GM19324 (cell line): ENCODE results near the gene SLC25A21.
"Not testable (repeated sequence)": the region's sequence is repeated elsewhere in the genome, so short reads cannot be mapped to it uniquely, and the experiment has no call there.

Experiments used
- ATAC-seq: cut with Tn5 transposase; IDR thresholded peaks from one replicate; pipeline ENCODE4 v1.9.1; 2021; ENCODE audit warnings: mild to moderate bottlenecking, moderate library complexity; ENCODE audit not compliant: unreplicated experiment, low FRiP score

The SLC25A21 gene

GRCh38 chr14:37187294-37187693 is 14.9 kb upstream of the SLC25A21 start:
- ATAC-seq, result no peak

DNA sequence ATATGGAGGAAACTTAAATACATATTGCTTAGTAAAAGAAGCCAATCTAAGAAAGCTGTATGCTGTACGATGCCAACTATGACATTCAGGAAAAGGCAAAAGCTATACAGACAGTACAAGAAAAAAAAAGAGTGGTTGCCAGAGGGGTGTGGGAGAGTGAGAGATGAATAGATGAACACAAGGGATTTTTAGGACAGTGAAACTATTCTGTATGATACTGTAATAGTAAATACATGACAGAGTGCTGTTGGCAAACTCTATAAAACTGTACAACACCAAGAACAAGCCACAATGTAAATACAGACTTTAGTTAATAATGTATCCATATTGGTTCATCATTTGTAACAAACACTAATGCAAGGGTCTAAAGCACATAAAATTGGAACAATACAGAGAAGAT is 14.5 kb upstream of the SLC25A21 start:
- ATAC-seq, result no peak

DNA sequence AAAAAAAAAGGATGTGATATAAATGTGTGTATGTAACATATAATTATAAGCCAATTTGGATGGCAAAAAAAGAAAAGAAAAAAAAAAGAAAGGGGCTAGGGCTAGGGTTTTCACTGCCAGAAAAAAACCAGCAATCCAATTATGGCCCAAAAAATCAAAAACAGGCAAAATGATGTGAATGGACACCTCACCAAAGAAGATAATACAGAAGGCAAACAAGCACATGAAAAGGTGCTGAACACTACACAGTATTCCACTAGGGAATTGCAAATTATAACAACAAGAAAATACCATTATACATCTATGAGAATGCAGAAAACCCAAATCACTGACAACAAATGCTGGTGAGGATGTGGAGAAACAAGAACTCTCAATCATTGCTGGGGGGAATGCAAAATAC is 13.3 kb upstream of the SLC25A21 start:
- no peak for ATAC-seq

- not testable (repeated sequence) for ATAC-seq
Measured at GRCh38 chr14:37184520-37184919, 12.1 kb upstream of the SLC25A21 start.

GRCh38 chr14:37181441-37181840 is 9.0 kb upstream of the SLC25A21 start:
- no peak for ATAC-seq

- not testable (repeated sequence) for ATAC-seq
Measured at GRCh38 chr14:37180886-37181285, 8.5 kb upstream of the SLC25A21 start.

GRCh38 chr14:37179896-37180502 is 7.6 kb upstream of the SLC25A21 start:
- ATAC-seq, result no peak

GRCh38 chr14:37172936-37173614 is 669 bp upstream of the SLC25A21 start:
- no peak for ATAC-seq

- ATAC-seq, result no peak
Measured at GRCh38 chr14:37171678-37172023, 755 bp downstream of the SLC25A21 start.

DNA sequence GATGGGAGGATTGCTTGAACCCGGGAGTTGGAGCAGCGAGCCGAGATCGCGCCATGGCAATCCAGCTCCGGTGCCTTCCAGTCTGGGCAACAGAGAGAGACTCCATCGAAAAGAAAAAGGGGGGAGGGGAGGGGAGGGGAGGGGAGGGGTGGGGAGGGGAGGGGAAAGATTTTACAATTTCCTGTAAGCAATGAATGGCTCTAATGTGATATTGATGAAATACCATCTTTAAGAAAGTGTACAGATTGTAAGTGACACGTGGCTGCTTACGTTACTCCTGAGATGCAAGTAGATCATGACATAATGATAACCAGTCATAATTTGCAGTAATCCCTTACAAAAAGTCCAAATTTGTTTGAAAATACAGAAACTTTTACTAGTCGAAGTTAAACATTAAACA is 1.4 kb downstream of the SLC25A21 start:
- no peak for ATAC-seq

DNA sequence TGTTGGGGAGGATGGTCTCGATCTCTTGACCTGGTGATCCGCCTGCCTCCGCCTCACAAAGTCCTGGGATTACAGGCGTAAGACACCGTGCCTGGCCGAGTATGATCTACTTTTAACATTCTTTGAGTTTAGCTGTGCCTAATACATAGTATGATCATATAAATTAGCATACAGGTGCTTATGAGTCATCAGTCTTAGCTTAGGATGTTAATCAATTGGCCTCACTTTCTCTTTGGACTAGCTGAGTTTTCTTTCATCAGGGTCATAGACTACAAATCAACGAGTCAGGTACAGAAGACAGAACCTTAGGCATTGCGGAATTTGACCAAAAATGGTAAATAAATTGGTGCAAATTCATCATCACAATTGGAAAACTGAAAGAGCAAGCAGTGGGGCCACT is 2.2 kb downstream of the SLC25A21 start:
- ATAC-seq, result no peak

GRCh38 chr14:37168721-37169120 is 3.7 kb downstream of the SLC25A21 start:
- no peak for ATAC-seq

DNA sequence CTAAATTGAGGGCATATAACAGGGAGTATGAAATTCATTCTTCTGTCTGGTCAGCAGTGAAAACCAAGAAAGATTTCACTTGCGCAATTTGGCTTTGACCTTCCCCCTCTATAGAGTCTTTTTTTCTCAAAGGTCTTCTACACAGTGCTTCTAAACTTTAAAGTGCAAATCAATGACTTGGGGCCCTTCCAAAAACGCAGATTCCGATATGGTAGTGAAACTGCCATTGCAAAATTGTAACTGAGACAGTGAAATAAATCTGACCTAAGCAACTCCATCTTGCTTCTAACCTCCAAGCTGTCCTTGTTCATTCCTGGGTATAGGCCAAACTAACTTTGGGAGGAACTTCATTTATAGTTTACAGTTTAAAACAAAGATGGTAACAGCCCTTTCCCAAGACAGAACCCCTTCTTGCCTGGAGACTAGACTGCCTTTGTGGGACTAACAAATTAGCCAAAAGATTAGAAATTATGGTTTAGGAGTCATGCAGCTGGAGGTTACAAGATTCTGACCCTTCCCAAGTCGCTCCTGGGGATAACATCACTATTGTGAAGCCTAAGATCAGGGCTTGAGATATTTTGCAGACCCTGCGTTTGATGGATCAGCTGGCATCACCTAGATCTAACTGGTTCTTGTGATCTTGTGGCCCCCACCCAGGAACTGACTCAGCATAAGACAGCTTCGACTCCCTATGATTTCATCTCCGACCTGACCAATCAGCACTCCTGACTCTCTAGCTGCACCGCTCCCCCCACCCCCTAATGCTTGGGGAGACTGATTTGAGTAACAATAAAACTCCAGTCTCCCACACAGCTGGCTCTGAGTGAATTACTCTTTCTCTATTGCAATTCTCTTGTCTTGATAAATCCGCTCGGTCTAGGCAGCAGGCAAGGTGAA is 5.0 kb downstream of the SLC25A21 start:
- ATAC-seq, result no peak

GRCh38 chr14:37165794-37166193 is 6.6 kb downstream of the SLC25A21 start:
- ATAC-seq, result no peak

DNA sequence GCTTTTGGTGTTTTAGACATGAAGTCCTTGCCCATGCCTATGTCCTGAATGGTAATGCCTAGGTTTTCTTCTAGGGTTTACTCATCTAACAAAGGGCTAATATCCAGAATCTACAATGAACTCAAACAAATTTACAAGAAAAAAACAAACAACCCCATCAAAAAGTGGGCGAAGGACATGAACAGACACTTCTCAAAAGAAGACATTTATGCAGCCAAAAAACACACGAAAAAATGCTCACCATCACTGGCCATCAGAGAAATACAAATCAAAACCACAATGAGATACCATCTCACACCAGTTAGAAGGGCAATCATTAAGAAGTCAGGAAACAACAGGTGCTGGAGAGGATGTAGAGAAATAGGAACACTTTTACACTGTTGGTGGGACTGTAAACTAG is 10.1 kb downstream of the SLC25A21 start:
- not testable (repeated sequence) for ATAC-seq

DNA sequence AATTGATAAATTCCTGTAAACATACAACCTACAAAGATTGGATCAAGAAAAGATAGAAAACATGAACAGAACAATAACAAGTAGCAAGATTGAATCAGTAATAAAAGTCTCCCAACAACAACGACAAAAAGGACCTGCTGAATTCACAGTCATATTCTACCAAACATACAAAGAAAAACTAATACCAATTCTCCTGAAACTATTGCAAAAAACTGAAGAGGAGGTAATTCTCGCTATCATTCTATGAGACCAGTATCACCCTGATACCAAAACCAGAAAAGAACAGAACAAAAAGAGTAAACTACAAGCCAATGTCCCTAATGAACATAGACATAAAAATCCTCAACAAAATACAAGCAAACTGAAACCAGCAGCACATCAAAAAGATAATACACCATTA is 14.4 kb downstream of the SLC25A21 start:
- no peak for ATAC-seq

DNA sequence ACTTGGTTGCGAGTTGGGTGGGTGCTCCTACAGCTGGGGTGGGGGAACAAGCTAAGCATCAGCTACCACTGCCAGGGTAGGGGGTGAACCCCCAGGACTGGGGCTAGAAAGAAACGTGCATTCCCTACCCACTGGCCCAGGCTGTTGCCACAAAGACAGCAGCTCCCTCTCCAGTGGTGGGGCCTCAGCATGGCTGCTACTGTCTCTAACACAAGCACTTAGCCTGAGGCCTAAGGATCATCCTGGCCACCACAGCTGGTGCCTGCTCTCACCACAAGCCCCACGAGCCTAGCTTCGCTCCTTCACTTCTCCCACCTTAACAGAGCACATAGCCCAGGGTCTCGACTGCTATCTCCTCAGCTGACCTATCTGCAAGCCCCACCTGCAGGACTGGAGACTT is 18.9 kb downstream of the SLC25A21 start:
- ATAC-seq, result no peak

- no peak for ATAC-seq
Measured at GRCh38 chr14:37153005-37153404, 19.4 kb downstream of the SLC25A21 start.

DNA sequence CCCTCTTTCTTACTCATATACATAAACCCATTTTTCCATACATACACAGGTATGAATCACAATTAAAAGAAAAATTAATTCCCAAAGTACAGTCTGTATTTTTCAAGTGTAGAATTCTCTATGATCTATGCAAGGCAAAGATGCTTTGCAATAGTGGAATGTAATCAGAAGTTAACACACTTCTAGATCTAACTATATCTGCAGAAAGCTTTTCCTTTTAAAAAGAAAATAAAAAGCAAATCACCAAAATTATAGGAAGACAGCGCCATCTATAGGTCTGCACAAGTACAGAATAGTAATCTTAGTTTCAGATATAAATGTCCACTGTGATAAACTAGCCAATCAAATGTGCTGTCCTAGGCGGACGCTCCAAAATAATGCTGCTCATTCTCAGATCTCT is 22.0 kb downstream of the SLC25A21 start:
- ATAC-seq, result no peak

GRCh38 chr14:37147310-37147880 is 25.0 kb downstream of the SLC25A21 start:
- no peak for ATAC-seq

DNA sequence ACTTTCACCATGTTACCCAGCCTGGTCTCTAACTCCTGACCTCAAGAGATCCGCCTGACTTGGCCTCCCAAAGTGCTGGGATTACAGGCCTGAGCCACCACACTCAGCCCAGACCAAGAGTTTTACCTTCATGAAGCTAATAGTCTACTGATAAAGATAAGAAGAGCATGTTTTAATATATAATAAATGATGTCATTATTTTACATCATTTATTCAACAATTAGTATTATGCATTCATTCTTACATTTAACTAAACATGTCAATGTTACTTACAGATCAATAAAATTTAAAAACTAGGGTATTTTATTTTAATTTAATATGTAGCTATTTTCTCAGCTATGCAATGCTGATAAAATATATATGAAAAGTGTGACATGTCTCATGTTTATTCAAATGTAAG is 26.0 kb downstream of the SLC25A21 start:
- ATAC-seq, result not testable (repeated sequence)
